ENCODE results near the gene SYT3.
A peak's percentile ranks its signal among the peaks of the same experiment; 100 is the strongest.

The SYT3 gene

DNA sequence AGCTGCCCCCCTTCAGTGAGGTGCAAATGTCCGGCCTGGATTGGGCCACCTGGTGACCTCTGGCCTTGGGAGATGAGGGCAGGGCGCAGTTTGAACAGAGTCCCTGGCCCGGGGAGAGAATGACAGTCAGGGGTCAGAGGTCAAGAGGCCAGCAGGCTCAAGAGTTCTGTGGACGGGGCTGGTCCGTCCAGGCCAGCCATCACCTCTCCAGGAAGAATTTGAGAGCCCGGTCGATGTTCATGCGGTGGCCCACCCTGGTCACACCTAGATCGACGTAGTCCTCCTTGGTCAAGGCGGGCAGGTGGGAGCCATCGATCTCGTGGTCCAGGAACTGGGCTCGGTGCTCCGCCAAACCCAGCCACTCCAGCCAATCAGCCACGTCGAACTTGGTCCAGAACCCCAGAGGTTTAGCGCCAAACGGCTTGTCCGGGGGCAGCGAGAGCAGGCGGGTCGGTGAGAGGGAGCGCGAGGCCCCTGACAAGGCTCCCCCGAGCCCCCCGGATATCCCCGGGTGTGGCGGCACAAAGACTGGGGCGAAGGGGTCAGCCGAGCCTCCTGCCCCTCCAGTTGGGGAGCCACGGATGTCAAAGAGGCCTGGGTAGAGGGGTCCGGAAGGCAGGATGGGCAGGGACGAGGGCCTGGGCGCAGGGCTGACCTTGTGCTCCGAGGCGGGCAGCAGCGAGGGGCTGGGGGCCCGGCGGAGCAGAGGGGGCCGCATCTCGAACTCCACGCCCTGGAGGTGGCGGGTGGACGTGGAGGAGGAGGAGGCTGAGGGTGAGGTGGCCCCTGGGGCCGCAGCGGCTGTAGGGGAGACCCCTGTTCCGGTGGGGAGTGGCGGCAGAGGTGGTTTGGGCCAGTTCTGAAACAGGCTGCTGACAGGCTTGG lies 22.3 kb upstream of the SYT3 start:
- DNase-seq, result no peak

DNA sequence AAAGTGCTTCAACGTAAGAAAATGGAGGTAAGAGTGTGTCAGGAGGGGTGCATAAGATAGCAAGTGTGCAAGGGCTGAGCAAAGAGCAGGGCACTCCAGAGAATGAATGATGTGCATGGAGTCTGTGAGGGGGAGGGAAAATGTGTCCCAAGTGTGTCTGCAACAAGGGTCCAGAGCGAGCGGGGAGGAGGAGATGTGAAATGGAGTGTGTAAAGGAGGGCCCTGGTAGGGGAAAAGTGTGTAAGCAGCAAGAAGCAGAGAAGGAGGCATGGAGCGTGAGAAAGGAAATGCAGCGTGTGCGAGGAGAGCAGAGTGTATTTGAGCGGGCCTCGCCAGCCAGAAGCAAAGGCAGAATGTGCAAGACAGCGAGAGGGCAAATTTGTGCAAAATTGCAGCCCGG lies 21.3 kb upstream of the SYT3 start:
- no peak for DNase-seq

DNA sequence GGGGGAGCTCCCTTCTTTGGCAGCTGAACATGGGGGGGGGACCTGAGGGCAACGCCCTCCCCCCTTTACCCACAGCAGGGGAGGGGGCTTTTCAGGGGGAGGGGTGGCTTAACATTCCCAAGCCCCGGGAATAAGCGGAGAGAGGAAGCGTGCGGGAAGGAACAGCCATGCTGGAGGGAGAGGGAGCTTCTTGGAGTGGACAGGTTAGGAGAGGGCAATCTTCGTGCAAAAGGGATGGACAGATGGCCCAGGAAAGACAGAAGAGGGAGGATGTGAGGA lies 20.3 kb upstream of the SYT3 start:
- DNase-seq, result no peak

DNA sequence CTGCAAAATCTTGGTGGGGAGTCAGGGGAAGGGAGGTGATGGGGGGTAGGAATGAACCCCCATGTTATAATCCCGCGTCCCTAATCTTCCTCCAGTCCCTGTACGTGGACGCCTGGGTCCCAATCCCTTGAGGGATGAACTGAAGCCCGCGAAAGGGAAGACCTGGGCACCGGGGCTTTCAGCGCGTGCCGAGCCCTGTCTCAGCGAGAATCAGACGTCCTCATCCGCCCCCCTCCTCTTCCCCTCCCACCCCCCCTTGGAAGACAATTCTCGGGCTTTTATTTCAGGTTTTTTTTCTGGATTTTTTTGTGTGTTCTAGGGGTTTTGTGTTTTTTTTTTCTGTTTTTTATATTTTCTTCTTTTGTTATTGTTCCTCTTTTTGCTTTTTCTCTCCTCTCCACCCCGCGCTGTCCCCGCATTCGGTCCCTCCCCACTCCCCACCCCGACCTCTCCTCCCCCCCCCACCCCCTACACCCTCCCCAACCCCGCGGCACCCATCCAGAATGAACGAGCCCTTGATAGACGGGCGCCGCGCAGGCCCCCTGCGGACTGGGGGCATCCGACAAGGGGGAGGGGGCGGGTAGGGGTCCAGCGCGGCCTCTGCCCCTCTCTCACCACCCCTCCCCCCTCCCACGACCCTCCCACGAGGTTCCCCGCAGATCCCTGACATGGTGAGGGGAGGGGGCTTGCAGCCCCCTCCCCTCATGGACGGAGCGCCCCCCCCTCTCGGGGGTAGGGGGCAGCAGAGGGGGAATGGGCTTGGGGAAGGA lies 19.8 kb upstream of the SYT3 start:
- DNase-seq, result no peak

DNA sequence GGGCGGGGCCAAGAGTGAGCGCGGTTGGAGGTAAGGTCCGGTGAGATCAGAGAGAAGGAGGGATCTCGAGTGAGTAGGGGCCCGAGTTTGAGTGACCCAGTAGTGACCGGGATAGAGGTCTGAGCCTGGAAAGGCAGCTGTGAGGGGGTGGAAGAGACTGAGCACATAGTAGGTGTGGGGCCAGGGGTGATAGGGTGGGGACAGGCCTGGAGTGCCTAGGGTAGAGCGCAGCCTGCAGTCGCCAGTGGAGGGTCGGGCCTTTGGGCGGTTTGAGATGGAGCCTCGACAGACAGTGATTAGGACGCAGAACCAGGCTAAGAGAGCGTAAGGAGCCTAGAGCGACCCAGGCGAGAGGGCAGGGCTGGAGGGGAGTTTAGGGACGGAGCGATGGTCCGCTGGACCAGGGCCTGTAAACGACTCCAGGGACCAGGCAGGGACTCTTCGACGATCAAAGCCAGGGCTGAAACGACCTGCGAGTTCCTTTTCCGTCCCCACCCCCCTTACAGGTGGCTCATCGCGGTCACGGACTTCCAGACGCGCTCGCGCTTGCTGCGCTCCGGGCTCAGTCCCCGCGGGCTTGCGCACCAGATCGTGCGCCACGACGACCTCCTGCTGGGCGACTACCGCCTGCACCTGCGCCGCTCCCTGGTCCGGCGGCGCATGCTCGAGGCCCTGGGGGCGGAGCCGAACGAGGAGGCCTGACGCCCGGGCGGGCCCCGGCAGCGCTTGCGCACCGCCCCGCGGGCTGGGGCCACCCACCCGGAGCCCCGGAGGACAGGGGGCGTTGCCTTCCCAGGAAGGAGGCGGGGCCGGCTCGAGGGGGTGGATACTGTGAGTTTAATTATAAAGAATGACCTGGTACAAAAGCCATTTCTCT lies 19.0 kb upstream of the SYT3 start:
- DNase-seq, result peak; percentile 79

DNA sequence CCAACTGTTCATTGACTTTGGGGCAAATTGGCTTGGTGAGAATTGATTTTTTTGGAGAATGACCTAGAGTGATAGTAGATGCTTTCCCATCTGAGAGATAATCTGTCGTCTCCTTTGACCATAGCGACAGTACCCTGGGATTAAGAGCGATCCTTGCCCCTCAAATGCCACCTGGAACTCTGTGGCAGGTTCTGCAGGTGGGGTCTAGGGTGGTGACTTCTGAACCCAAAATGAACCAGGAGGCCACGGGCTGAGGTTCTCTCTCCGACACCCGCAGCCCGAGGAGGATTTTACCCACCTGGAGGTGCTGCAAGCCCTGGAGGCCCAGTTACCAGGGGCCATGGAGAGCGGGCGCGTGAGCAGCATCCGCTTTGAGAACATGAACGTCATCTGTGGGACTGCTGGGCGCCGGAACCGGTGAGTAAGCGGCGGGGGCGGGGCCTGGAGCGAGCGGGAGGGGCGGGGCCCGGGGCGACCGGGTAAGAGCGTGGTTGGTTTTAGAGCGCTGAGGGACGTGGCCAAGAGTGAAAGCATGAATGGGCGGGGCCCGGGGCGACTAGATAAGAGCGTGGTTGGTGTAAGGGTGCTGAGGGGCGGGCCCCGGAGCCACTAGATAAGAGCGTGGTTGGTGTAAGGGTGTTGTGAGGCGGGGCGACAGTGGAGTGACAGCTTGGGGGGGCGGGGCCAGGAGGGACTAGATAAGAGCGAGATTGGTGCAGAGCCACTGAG lies 18.2 kb upstream of the SYT3 start:
- peak; percentile 99 for DNase-seq

DNA sequence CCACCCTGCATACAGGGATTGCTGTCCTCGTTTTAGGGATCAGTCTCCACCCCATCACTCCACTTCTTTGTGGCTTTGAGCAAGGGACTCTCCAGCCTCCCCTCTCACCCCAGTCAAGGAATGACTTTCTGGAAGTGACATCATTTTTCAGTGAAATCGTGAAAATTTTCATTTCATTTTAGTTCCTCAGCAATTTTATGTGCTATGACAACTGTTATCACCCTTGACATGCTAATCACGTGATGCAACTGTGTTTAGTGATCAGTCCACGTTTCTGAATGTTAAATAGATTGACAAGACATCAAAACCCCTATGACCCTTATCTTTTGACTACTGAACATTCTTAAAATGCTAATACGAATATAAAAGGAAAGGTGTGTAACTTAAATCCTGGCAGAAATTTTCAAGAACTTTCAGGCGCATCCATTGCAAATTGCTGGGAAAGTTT lies 17.6 kb upstream of the SYT3 start:
- DNase-seq, result no peak

DNA sequence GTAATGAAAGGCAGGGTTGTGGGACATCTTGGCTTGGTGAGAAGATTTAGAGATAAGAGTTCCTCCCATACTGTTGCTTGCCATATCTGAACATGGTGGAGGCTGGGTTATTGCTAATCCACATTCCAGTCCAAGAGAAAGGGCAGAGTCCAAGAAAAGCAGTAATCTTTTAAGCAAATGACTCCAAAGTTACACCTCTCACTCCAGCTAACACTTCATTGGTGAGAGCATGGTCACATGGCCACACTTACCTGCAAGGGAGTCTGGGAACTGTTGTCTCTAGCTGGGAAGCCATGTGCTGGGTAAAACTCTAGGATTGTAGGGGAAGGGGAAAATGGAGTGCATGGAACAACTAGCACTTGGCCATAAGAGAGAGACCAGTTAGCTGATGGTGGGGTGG lies 15.2 kb upstream of the SYT3 start:
- no peak for DNase-seq

DNA sequence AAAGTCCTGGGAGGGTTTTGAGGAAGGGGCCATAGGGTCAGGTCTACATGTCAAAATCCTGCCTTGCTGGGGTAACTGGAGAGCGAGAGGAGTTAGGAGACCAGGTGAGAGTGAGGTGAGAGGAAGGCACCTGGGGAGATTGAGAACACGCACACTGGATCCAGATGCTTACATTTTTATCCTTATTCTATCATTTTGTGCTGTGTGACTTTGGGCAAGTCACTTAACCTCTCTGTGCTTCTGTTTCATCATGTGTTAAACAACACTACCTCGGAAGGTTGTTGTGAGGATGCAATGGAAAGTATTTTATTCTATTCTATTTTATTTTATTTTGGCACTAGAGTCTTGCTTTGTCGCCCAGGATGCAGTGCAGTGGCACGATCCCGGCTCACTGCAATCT lies 13.0 kb upstream of the SYT3 start:
- no peak for DNase-seq

DNA sequence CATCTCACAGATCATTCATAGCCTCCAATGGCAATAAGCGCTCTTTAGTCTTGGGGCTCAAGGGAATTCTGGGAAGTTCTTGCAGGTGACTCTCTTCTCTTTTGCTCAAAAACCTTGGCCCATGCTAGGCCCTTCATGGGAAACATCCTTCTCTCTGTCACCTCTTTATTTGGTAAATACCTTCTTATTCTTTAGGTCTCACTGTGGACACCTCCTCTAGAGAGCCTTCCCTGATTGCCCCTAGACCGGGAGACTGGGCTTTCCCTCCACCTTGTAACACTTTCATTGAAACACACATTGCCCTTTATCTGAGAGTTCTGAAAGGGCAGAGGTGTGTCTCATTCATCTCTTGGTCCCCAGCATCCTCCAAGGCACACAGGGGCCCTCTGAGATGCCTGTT lies 11.5 kb upstream of the SYT3 start:
- no peak for DNase-seq

DNA sequence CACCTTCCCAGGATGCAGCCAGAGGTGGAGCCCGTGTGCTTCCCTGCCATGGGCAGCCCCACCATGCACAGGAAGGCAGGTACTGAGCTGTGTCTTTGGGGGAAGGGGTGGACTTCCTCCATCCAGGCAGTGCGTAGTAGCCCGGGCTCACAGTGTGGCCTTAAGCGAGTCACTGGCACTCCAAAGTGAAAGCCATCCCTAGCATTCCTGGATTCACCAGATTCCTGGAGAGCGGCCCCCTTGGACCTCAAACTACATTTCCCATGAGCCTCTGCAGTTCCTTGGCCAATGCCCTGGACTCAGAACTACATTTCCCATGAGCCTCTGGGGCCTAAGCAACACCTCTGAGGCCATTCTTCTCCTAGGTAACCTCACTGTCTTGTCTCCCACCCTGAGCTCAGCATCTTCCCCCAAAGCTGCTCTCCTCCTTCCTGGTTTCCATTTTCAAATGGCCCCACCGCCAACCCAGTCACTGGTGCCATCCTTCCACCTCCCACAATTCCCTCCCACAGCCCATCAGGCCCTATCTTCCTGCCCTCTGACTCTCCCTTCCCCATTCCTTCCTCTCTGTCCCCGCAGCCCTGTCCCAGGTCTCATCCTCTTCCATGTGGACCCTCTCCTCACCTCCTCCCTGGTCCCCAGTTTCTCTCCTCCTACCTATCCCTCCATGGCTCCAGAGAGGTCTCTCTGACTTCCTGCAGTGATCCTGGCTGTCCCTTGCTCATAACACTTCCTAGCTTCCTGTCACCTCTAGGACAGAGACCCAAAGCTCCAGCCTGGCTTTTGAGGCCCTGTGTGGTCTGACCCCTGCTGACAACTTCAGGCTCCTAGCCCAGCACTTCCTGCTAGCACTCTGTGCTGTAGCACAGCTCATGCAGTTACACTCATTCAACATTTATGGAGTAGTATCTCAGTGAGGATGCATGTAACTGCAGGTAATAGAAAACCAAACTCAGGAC lies 10.0 kb upstream of the SYT3 start, which contains the start of gene C19orf81:
C19orf81 (plus strand) TSS at position 13 of the 959 bp plus-strand sequence; CDS start at position 13, 0 bp downstream.
- peak; percentile 14 for DNase-seq

DNA sequence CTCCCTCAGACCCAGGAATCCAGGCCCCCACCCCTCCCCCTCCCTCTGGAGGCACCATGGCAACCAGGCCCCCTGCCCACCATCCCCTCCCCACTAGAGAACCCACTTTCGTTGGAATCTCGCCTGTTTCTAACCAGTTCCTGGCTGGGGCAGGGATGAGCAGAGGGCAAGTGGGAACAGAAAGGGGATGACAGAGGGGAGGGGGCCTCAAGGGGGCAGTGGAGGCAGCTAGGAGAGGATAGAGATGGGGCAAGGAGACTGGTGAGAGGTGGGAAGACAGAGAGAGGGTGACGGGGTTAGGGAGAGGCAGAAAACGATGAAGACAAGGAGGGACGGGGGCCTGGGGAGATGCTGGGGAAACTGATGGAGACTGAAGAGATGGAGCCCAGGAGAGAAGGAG lies 9.0 kb upstream of the SYT3 start:
- no peak for DNase-seq

DNA sequence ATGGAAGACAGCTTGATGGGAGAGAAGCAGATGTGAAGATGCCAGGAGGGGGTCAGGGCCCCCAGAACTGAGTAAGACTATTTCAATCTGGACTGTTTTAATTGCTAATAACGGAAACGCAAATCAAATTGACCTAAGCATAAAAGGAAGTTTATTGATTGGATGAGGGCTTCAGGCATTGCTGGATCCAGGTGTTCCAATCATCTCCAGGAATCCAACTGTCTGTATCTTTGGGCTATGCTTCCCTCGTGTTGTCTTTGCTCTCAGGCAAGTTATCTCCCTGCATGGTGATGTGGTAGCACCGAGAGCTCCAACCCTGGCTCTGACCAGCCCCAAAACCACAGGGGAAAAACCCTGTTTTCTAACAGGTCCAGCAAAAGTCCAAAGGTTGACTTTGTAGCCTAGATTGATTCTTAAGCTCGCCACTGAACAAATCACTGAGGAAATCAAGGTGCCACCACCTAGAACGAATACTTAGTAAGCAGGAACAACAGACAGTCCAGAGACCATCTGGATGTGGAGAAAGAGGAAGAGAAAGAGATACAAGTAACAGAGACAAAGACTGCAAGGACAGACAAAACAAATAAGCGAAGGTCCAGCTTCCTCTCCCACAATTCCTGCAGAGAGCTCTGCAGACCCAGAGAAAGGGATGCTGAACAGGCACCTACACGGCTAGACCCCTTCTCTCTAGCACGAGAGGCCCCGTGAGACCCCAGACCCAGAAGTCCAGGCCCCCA lies 8.4 kb upstream of the SYT3 start:
- DNase-seq, result no peak

DNA sequence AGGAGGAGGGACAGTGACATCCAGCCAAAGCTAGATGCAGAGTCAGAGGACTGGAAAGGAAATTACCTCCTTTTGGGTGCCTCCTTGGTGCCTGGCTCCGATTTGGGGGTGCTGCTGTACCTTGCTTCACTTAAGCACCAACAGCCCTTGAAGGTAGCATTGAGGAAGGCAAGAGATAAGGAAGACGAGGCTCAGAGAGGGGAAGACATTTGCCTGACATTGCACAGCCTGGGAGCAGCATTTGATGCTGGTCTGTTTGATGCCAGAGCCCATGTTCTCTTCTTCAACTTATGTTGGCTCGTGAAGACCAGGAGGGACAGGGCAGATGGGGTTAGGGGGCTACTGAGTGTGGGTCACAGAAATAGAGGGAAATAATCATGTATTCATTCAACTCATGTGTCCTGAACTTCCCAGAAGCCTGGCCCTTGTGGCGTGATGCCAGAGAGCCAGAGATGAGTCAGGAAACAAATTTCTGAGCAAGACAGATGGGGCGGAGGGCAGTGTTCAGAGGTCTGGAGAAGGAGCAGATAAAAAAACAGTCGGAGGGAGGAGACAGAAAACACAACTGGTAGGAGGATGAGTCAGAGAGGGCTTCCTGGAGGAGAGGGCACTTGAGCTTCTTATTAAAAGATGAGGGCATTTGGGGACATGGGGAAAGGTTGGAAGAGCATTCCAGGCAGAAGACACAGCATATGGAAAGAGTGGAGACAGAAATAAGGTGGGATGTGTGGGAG lies 6.6 kb upstream of the SYT3 start:
- peak; percentile 62 for DNase-seq

DNA sequence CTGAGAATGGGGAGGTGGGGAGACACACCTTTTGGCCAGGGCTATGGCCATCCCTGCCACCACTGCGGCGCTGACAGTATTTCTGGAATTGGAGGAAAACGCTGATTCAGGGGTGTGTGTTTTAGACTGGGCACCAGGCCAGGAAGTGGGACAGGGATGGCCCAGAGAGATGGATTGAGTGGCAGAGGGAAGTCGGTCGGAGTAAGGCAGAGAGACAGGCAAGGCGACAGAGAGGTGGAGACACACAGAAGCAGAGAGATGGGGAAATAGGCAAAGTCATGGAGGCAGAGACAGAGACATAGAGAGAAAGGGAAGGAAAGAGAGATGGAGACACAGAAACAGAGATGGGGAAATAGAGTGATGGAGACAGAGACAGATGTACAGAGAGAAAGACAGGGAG lies 5.4 kb upstream of the SYT3 start:
- no peak for DNase-seq

DNA sequence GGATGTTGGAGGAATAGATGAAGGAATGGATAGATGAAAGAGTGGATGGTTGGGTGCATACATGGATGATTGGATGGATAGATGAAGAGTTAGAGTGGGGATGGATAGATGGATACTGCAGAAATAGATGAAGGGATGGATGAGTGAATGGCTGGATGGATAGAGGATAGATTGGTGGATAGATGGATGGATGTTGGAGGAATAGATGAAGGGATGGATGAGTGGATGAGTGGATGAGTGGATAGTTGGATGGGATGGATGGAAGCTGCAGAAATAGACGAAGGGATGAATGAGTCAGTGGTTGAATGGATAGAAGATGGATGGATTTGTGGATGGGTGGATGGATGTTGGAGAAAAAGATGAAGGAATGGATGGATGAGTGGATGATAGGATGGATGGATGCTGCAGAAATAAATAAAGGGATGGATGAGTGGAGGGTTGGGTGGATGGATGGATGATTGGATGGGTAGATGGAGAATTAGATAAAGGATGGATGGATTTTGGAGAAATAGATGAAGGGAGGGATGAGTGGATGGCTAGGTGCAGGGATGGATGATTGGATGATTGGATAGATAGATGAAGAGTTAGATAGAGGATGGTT lies 4.7 kb upstream of the SYT3 start:
- no peak for DNase-seq

DNA sequence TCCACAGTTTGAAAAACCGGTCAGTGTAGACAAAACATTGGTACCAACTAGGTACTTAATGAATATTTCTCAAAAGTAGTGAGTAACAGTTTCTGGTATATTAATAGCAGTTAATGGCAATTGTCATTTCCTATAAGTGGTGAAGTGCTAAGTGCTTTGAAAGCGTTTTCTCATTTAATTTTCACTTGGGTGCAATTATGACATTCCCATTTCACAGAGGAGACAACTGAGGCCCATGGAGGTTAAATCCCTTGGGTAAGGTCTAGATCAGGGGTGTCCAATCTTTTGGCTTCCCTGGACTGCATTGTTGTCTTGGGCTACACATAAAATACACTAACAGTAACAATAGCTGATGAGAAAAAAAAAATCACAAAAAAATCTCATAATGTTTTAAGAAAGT lies 687 bp upstream of the SYT3 start:
- DNase-seq, result no peak

DNA sequence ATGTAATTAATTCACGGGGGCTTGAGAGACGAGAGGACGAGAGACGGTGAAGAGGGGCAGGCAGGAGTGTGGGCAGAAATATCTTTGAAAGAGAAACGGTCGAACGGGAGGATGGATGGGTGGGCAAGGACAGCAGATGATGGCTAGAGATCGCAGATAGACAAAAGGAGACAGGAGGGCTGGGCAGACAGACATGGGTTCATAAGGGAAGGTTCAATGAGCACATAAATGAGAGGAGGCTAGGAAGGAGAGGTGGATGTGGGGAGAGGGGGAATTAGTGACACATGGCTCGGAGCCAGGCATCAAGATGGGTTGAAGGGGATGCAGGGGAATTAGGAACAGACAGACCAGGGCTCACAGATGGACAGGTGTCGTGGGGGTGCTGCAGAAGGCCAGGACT lies 1.1 kb downstream of the SYT3 start:
- no peak for DNase-seq

DNA sequence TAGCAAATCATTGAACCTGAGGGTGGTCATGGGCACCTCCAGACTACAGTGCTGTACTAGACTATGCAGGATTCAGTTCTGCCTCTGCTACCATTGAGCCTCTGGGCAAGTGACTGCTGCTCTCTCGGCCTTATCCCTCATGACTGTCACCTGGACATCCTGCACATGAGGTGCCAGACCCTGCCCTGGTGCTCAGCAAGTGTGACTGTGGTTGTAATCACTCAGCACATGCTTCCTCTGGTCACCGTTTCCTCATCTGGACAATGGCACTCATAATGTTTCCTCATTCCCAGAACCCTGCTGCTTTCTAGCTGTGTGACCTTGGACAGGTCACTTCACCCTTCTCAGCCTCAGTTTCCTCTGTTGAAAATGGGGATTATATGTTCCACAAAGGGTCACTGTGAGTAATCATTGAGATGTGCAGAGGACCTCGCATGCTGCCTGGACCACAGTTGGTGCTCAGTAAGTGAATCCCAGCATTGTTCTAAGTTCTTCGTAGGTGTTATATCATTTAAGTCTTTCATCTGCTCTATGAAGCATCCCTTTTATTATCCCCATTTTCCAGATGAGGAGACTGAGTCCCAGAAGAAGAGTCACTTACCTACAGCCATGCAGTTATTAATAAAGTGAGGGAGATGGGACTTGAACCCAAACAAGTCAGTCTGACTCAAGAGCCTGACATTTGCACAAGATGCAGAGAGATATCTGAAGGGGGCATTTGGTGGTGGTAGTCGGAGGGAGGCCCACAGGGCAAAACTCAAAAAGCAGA lies 3.2 kb downstream of the SYT3 start:
- no peak for DNase-seq

Data from fibroblast of skin of right quadriceps (primary cell).